Thoracic aorta endothelial cell (primary cell): ENCODE measurements around the gene DTWD1. TPM values are rescaled to one million over a fixed set of nuclear protein-coding genes. Genes with fewer than 3 reads are reported as not detected.

Experiments used
- total RNA-seq: library from RNA; depleted of rRNA; stranded (reverse); fragments of >200 nt; gene quantifications from 2 replicates; pipeline ENCODE4 v1.2.3, GENCODE V29; 2012

DTWD1 gene, protein sequence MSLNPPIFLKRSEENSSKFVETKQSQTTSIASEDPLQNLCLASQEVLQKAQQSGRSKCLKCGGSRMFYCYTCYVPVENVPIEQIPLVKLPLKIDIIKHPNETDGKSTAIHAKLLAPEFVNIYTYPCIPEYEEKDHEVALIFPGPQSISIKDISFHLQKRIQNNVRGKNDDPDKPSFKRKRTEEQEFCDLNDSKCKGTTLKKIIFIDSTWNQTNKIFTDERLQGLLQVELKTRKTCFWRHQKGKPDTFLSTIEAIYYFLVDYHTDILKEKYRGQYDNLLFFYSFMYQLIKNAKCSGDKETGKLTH
- total RNA-seq, result 17.7 and 25.1 TPM in 2 replicates

DNA sequence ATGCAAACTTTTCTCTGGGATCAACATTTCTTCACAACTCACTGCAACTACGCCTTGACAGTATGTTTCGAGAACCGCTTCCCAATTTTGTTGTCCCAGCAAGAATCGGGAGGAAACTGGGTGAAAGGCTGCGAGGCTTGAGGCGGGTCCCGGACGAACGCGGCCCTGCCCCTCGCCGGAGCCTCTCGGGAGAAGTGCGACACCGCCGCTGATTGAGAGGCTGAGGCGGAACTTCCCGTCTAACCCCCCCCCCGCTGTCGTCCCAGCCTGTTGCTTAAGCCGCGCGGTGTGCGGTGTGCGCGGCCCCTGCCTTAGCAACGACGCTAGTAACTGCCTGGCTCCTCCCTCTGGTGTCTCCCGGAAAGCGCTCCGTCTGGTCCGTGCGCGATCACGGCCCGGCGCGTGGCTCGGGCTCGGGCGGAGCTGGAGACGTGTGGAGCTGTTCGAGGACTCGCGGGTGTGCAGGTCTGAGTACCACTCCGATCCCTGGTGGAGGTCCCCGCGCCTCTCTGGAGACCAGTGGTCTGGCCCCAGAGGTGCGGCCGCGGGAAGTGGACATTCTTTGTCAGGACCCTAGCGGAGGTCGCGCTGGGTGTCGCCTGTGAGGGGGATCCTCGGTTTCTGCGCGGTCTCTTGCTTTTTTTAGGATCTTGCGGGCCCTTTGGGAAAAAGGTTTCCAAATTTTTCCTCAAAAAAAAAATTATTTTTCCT, at the start of gene DTWD1, which contains the start of gene FAM227B:
Gene DTWD1, plus strand, starts transcription at position 391 of the 711 bp plus-strand sequence. CDS start 4,120 bp downstream, outside the sequence.
Gene FAM227B, minus strand, starts transcription at position 161 of the 711 bp plus-strand sequence. CDS start 5,647 bp downstream, outside the sequence.

Other genes with a start within 250 kb of the DTWD1 start
- under 0.01 and 0.14 TPM in 2 replicates for gene FGF7, start 197.8 kb upstream of the DTWD1 start, total RNA-seq
- gene FAM227B, start 230 bp upstream of the DTWD1 start, total RNA-seq, result 4.8 and 5.7 TPM in 2 replicates